Activated CD4-positive, alpha-beta T cell treated with anti-CD3 and anti-CD28 coated beads, Interleukin-2, amount 50 U/mL, for 24 hours (primary cell): Measurements from ENCODE around the gene PARVB.

Experiments
- DNase-seq, 2 donors: peaks; one replicate each; pipeline ENCODE4 v3.0.0-alpha.2; 2020; ENCODE audit warnings: low read depth in 1 of 2, low spot score in 1 of 2

Gene PARVB

GRCh38 chr22:44024288-44024921 is at the start of gene PARVB:
Gene PARVB (plus strand): TSS chr22:44024302. CDS start chr22:44024340, 38 bp downstream.
- DNase-seq, result no peak

GRCh38 chr22:43975041-43975440 is 49.1 kb upstream of the PARVB start:
- DNase-seq, result no peak

- DNase-seq, result no peak
Measured at GRCh38 chr22:43976861-43977795, 47.0 kb upstream of the PARVB start.

GRCh38 chr22:43978558-43978957 is 45.5 kb upstream of the PARVB start:
- no peak for DNase-seq

DNA sequence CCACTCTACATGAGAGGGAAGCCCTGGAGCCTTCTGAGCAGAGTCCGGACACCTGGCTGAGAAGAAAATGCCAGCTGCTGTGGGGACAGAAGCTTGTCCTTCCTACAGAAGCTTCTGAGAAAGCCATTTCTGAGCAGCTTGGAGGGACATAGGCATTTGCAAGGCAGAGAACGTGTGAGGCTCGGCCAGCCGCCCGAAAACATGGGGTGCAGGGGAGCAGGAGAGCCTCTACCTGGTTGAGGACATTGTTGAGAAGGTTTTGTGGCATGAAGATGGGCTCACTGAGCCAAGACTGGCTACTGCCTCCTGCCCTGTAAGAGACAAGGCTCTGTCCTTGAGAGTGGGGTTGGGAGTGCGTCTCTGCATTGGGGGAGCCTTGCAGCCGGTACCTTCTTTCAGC is 43.5 kb upstream of the PARVB start:
- DNase-seq, result no peak

GRCh38 chr22:43980996-43981395 is 43.1 kb upstream of the PARVB start:
- DNase-seq, result no peak

- DNase-seq, result no peak
Measured at GRCh38 chr22:43983808-43984207, 40.3 kb upstream of the PARVB start.

- DNase-seq, result no peak
Measured at GRCh38 chr22:43985532-43985931, 38.6 kb upstream of the PARVB start.

GRCh38 chr22:43988116-43988820 is 35.8 kb upstream of the PARVB start:
- no peak for DNase-seq

DNA sequence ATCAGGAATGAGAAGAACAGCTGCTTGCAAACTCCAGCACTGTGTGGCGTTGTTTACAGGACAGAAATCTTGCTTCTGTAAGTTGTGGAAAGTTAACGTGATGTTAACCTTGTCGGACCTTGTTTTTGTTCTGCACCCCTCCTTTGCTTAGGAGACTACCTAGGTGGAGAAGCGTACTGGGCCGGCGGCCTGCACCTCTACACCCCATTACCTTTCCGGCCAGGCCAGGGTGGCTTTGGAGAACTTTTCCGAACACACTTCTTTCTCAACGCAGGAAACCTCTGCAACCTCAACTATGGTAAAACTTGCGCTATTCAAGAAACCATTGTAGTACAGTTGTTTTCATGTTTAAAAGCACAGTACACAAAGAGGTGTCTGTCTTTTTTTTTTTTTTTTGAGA is 35.1 kb upstream of the PARVB start:
- DNase-seq, result no peak

- no peak for DNase-seq
Measured at GRCh38 chr22:43990044-43990443, 34.1 kb upstream of the PARVB start.

GRCh38 chr22:43991316-43992020 is 32.6 kb upstream of the PARVB start:
- DNase-seq, result no peak

GRCh38 chr22:43992331-43992821 is 31.7 kb upstream of the PARVB start:
- no peak for DNase-seq

DNA sequence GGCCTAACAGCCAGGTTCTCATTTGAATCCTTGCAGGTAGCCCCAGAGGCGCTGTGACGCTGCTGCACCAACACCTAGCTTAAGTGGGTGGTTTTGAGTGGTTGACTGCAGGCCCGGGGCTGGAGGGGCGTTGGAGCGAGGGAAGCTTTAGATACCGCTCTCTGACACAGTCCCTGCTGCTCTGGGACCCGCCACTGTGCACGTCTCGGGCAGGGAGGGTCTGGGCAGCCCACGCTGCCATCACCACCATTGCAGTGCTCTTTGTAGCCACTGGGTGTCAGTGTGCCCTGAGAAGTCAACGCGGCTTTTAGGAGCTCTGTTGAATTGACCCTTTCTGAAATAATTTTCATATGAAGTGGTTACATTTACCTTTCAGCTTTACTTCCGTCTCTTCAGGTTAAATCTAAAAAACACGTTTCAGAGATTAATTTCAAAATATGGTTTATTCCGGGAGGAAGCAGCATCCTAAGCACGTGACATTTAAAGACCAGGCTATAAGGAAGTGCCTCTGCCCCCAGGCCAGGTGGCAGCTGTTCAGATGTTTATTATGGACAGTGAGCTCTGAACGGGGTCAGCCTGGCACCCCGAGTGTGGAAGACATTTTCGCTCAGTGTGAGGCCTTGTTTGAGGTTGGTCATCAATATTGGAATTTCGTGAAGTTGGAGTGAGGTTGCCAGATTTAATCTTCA is 30.9 kb upstream of the PARVB start:
- peak; percentile 13 to 39 for DNase-seq

GRCh38 chr22:43994006-43994405 is 30.1 kb upstream of the PARVB start:
- no peak for DNase-seq

DNA sequence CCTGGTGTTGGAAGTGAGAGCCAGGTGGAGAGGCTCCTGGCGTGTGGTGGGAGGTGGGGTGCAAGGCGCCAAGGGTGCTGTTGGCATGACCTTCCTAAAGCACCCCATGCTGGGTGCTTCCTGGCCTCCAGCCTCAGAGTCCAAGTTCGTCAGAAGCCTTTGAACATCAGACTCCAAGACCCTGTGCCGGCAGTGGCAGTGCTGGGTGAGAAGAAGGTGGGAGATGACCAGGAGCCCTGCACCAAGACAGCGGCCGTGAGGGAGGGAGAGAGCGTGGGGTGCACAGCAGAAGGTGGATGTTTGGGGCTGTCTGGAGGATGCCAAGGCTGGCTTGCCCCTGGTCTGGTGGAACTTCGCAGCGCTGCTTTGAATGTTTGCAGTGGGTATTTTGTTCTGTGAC is 29.7 kb upstream of the PARVB start:
- no peak for DNase-seq

- no peak for DNase-seq
Measured at GRCh38 chr22:43995057-43995685, 28.9 kb upstream of the PARVB start.

DNA sequence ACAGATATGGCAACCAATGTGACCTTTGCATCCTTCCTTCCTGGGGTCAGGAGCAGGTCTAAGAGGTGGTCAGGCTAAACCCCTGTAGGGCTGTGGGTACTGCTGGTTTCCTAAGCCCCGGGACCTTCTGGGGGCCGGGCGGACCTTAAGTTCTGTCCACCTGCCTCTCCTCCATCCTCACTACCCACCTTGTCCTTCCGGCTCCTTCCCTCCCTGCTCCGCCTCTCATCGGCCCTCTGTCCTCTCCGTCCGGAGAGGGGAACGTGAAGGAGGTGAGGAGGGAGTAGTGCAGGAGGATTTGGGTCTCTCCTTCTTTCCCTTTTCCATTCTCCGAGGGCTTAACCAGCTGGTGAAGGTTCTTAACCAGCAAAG is 28.3 kb upstream of the PARVB start:
- DNase-seq, result no peak

GRCh38 chr22:43996170-43996980 is 27.7 kb upstream of the PARVB start:
- peak; percentile 42 to 54 for DNase-seq
